T-helper 2 cell treated with Interferon-gamma antibody and Interleukin-4, amounts not matched to agents 100 ng/mL and 5 ng/mL, for 36 hours (primary cell): ENCODE measurements around the gene ZBTB20. TPM values are rescaled to one million over a fixed set of nuclear protein-coding genes. Genes with fewer than 3 reads are reported as not detected.

Experiments used
- intact Hi-C: fragments of 100-400 bp; cut with micrococcal nuclease; formaldehyde crosslinking; loops from one replicate; pipeline ENCODE4 v1.15.1; 2023
- total RNA-seq: library from RNA; stranded (reverse); gene quantifications from 2 replicates; pipeline ENCODE4 v1.2.3, GENCODE V29; 2022

ZBTB20 gene
- total RNA-seq, 1 donor from 2014 or later: 8.0 TPM

- intact Hi-C loops: no loop called here
These were observed 354.7 kb downstream of the ZBTB20 start for GRCh38 chr3:114792159-114792918.

GRCh38 chr3:114790752-114791151 lies 356.3 kb downstream of the ZBTB20 start:
- intact Hi-C loops: no loop called here

- intact Hi-C loops: no loop called here
These were observed 357.3 kb downstream of the ZBTB20 start for GRCh38 chr3:114789803-114790202.

- intact Hi-C loops: no loop called here
These were observed 371.7 kb downstream of the ZBTB20 start for GRCh38 chr3:114775395-114775794.

- intact Hi-C loops: no loop called here
These were observed 376.2 kb downstream of the ZBTB20 start for GRCh38 chr3:114770874-114771273.

- intact Hi-C loops: no loop called here
These were observed 383.0 kb downstream of the ZBTB20 start for GRCh38 chr3:114764056-114764492.

GRCh38 chr3:114762144-114762543 lies 384.9 kb downstream of the ZBTB20 start:
- intact Hi-C loops: no loop called here

GRCh38 chr3:114760679-114761078 lies 386.4 kb downstream of the ZBTB20 start:
- intact Hi-C loops: no loop called here

GRCh38 chr3:114758831-114759699 lies 388.0 kb downstream of the ZBTB20 start:
- intact Hi-C loops: no loop called here

GRCh38 chr3:114756506-114757279 lies 390.4 kb downstream of the ZBTB20 start:
- intact Hi-C loops: no loop called here

- intact Hi-C loops: no loop called here
These were observed 400.6 kb downstream of the ZBTB20 start for GRCh38 chr3:114746502-114746901.

GRCh38 chr3:114745322-114746240 lies 401.5 kb downstream of the ZBTB20 start:
- intact Hi-C loops: no loop called here

- intact Hi-C loops: no loop called here
These were observed 403.2 kb downstream of the ZBTB20 start for GRCh38 chr3:114743746-114744485.

GRCh38 chr3:114741066-114741465 lies 406.0 kb downstream of the ZBTB20 start:
- intact Hi-C loops: no loop called here

GRCh38 chr3:114739627-114740026 lies 407.5 kb downstream of the ZBTB20 start:
- intact Hi-C loops: no loop called here

- intact Hi-C loops: no loop called here
These were observed 414.7 kb downstream of the ZBTB20 start for GRCh38 chr3:114732353-114732752.

- intact Hi-C loops: no loop called here
These were observed 416.7 kb downstream of the ZBTB20 start for GRCh38 chr3:114730397-114730796.

- intact Hi-C loops: no loop called here
These were observed 419.7 kb downstream of the ZBTB20 start for GRCh38 chr3:114727373-114727772.

- intact Hi-C loops: no loop called here
These were observed 421.1 kb downstream of the ZBTB20 start for GRCh38 chr3:114725966-114726365.

GRCh38 chr3:114722530-114722929 lies 424.6 kb downstream of the ZBTB20 start:
- intact Hi-C loops: no loop called here
